Endothelial cell of umbilical vein (primary cell): Measurements from ENCODE around the gene MRPL53. TPM values are rescaled to one million over a fixed set of nuclear protein-coding genes. Genes with fewer than 3 reads are reported as not detected.

ENCODE experiments used
- BruUV-seq: library from RNA; stranded (reverse); fragments of 400-500 nt; replicated peaks from 2 replicates; lab custom pipeline; 2021; lab: Mats Ljungman, UMichigan
- CTCF ChIA-PET: fragments of 300-600, 350-600 bp; sonication (Branson Sonifier 250); formaldehyde crosslinking; loops from one replicate; lab custom pipeline; 2021; ENCODE audit warnings: antibody characterized with exemption, inconsistent platforms; lab: Charles Lee
- POLR2A ChIA-PET: fragments of 300-600, 350-600 bp; sonication (Branson Sonifier 250); formaldehyde crosslinking; loops from one replicate; lab custom pipeline; 2021; ENCODE audit warnings: antibody characterized with exemption, inconsistent platforms; lab: Charles Lee
- DNase-seq: peaks from one replicate; pipeline ENCODE4 v3.0.0-alpha.2; 2011; ENCODE audit warnings: low read depth, low spot score
- FAIRE-seq: peaks from 2 replicates; lab custom pipeline; 2011; peaks lifted over from hg19 to GRCh38; lab: Jason Lieb, UNC
- H2AFZ ChIP-seq: 2 replicates; pipeline ENCODE4 v1.6.0; 2012; ENCODE audit warnings: low read depth, low read length, control low read depth, inconsistent platforms
- H3K27ac ChIP-seq: 2 replicates; pipeline ENCODE4 v1.5.1; 2011; ENCODE audit warnings: low read depth, mild to moderate bottlenecking, control low read depth, low read length, moderate library complexity; ENCODE audit not compliant: insufficient read depth
- H3K27me3 ChIP-seq, 2 experiments: 2 replicates each; pipeline versions ENCODE4 v1.6.0 to v1.6.1; 2011; ENCODE audit warnings: low read length in 2 of 2, mixed read lengths in 1 of 2; ENCODE audit not compliant: control insufficient read depth in 2 of 2, insufficient read depth in 2 of 2
- H3K36me3 ChIP-seq, 2 experiments: 2 replicates in 1 of 2; 3 replicates in 1 of 2; pipeline ENCODE4 v1.5.1; 2011; ENCODE audit warnings: low read length in 2 of 2, mild to moderate bottlenecking in 1 of 2, moderate library complexity in 1 of 2; ENCODE audit not compliant: control insufficient read depth in 2 of 2, insufficient read depth in 2 of 2; ENCODE audit errors: extremely low read depth in 1 of 2
- H3K4me1 ChIP-seq: 3 replicates; pipeline ENCODE4 v1.5.1; 2011; ENCODE audit warnings: mild to moderate bottlenecking, low read length; ENCODE audit not compliant: control insufficient read depth, insufficient read depth; ENCODE audit errors: extremely low read depth
- H3K4me2 ChIP-seq: 2 replicates; pipeline ENCODE4 v1.6.1; 2011; ENCODE audit warnings: low read length, control low read depth, mixed read lengths; ENCODE audit not compliant: insufficient read depth
- H3K4me3 ChIP-seq, 3 experiments: fragments of 200-600 bp in 1 of 3; sonication (generic), shearing (Covaris generic) in 1 of 3; replicated peaks in 1 of 3; 2 replicates each; pipeline ENCODE4 v1.5.1; 2011 to 2016; ENCODE audit warnings: control low read depth in 3 of 3, low read length in 3 of 3, mild to moderate bottlenecking in 2 of 3, inconsistent platforms in 1 of 3, low read depth in 1 of 3, moderate library complexity in 1 of 3; ENCODE audit not compliant: insufficient read depth in 1 of 3
- H3K79me2 ChIP-seq: 2 replicates; pipeline ENCODE4 v1.6.0; 2012; ENCODE audit warnings: low read length, inconsistent platforms; ENCODE audit not compliant: control insufficient read depth, insufficient read depth
- H3K9ac ChIP-seq: replicated peaks from 2 replicates; pipeline ENCODE3; 2011; ENCODE audit warnings: low read length, control low read depth; ENCODE audit not compliant: insufficient read depth; ENCODE audit errors: extremely low read depth
- H3K9me1 ChIP-seq: replicated peaks from 3 replicates; pipeline ENCODE4 v1.6.0; 2011; ENCODE audit warnings: mild to moderate bottlenecking, low read length; ENCODE audit not compliant: control insufficient read depth, insufficient read depth; ENCODE audit errors: extremely low read depth
- H3K9me3 ChIP-seq: replicated peaks from 2 replicates; pipeline ENCODE4 v1.5.1; 2012; ENCODE audit warnings: low read length, inconsistent platforms; ENCODE audit not compliant: control insufficient read depth, insufficient read depth
- H4K20me1 ChIP-seq: replicated peaks from 2 replicates; pipeline ENCODE3; 2011; ENCODE audit warnings: mild to moderate bottlenecking, low read length; ENCODE audit not compliant: control insufficient read depth, insufficient read depth; ENCODE audit errors: extremely low read depth
- EZH2 ChIP-seq: IDR thresholded peaks from 2 replicates; pipeline ENCODE4 v1.6.1; 2012; ENCODE audit warnings: borderline replicate concordance, low read depth, mild to moderate bottlenecking, moderate library complexity, low read length, inconsistent platforms; ENCODE audit not compliant: severe bottlenecking
- FOS ChIP-seq: IDR thresholded peaks from 2 replicates; pipeline ENCODE4 v1.6.1; 2011; ENCODE audit warnings: mild to moderate bottlenecking, low read length, moderate library complexity, borderline replicate concordance; ENCODE audit not compliant: insufficient read depth
- GATA2 ChIP-seq: IDR thresholded peaks from 2 replicates; pipeline ENCODE4 v1.7.0; 2011; ENCODE audit warnings: low read depth, mild to moderate bottlenecking, moderate library complexity, mixed read lengths, low read length; ENCODE audit not compliant: insufficient read length, insufficient read depth
- JUN ChIP-seq: IDR thresholded peaks from 2 replicates; pipeline ENCODE4 v1.6.1; 2011; ENCODE audit warnings: borderline replicate concordance, low read depth; ENCODE audit not compliant: insufficient read length, insufficient read depth
- MYC ChIP-seq: IDR thresholded peaks from one replicate; pipeline ENCODE4 v1.6.1; 2011; ENCODE audit warnings: mild to moderate bottlenecking, low read depth, low read length
- POLR2A ChIP-seq: IDR thresholded peaks from 2 replicates; pipeline ENCODE4 v1.6.1; 2012; ENCODE audit warnings: low read depth, mild to moderate bottlenecking, control low read depth, low read length
- POLR2AphosphoS5 ChIP-seq: IDR thresholded peaks from 2 replicates; pipeline ENCODE4 v1.6.1; 2012; ENCODE audit warnings: low read depth, mild to moderate bottlenecking, control low read depth, low read length, moderate library complexity; ENCODE audit not compliant: insufficient read depth
- dilution Hi-C: fragments of 300-500 bp; cut with MboI; formaldehyde crosslinking; loops from one replicate; pipeline ENCODE4 v1.15.0; 2019; ENCODE audit warnings: low sequenced_read_pairs; ENCODE audit not compliant: extremely low pct_ligation_motif_present
- intact Hi-C: fragments of 100-400 bp; cut with micrococcal nuclease; formaldehyde crosslinking; loops from one replicate; pipeline ENCODE4 v1.10.0; 2022
- polyA plus RNA-seq, 4 experiments: library from polyadenylated mRNA; depleted of rRNA in 3 of 4; stranded (reverse) in 3 of 4; unstranded in 1 of 4; fragments of >200 nt; gene quantifications; 2 replicates each; pipeline versions ENCODE4 v1.2.1 to v1.2.3, GENCODE V29; 2011 to 2012; ENCODE audit warnings: missing spikeins in 1 of 4
- total RNA-seq: library from RNA; stranded (reverse); gene quantifications from 2 replicates; pipeline ENCODE4 v1.2.3, GENCODE V29; 2021
- TF ChIP-seq, protein P1 (sequence below): IDR thresholded peaks from 2 replicates; pipeline ENCODE4 v1.6.1; 2011; ENCODE audit not compliant: insufficient read depth, insufficient read length
- TF ChIP-seq, protein P2 (sequence below), 2 donors: IDR thresholded peaks; 1 replicate in 1 of 2; 2 replicates in 1 of 2; pipeline ENCODE4 v1.5.1; 2011; ENCODE audit warnings: low read length in 2 of 2, mild to moderate bottlenecking in 2 of 2, moderate library complexity in 2 of 2, control low read depth in 1 of 2, inconsistent platforms in 1 of 2, low read depth in 1 of 2; ENCODE audit not compliant: insufficient read depth in 1 of 2; ENCODE audit errors: extremely low read depth in 1 of 2

MRPL53 gene
- total and polyA plus RNA-seq, 2 donors (not counting 3 experiments of a cell fraction or from before 2014, with no cell fraction given): 68.7 to 69.7 TPM

DNA sequence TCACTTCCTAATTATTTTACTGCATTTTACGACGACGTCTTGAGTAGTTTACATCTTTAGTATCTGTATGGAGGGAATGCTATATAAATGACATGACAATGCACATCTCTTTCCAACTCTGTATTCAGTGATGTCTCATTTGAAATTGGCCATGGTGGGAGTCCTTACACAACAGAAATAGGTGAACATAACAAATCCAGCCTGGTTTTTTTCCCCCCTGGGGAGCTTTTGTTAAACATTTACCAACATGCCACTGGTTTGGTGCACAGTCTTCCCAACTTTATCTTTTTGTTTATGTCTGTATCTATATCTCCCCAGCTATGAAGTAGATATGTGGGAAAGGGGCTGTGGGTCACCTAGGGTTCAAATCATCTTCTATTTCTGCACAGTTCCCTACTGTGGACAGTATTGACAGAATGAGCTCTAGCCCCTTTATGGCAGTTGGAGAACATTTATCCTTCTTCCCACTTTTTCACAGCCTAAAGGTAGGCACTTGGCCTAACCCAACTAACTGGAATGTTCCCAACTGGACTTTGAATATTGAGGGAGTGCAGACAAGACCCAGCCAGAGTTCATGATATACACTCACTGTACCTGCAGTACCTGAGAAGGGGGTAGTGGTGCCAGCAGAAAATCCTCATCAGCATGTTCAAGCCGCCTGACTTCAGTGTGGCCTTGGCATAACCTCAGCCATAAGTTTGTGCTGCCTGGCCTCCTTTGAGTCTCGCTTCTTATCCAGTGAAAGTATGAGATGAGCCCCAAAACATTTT, 25.1 kb downstream of the MRPL53 start:
- ChIA-PET CTCF (no interaction called here), POLR2A (no interaction called here)
- H2AFZ ChIP-seq: no peak overlapping the region
- dilution Hi-C loops (no loop called here), intact Hi-C loops (no loop called here)
- no TSS peak for BruUV-seq
- DNase-seq: no peak
- H3K4me2 ChIP-seq: no peak overlapping the region
- no peaks in the 10 kb centered on the region for H3K9me3 ChIP-seq
- H3K9me1 ChIP-seq: no peaks in the 10 kb centered on the region
- peaks cover 12 to 19% of the 10 kb centered on the region in 2 experiments for H3K27me3 ChIP-seq
- H3K9ac ChIP-seq: no peak overlapping the region
- no peak overlapping the region for H3K4me3 ChIP-seq
- H3K4me1 ChIP-seq: peaks cover 7% of the 10 kb centered on the region
- H3K36me3 ChIP-seq: no peaks in the 10 kb centered on the region
- H4K20me1 ChIP-seq: no peaks in the 10 kb centered on the region
- H3K27ac ChIP-seq: no peak overlapping the region
- TF ChIP-seq GATA2 (no peak), FOS (no peak), JUN (no peak), EZH2 (no peak), MYC (no peak), POLR2A (no peak), POLR2AphosphoS5 (no peak)
- TF ChIP-seq, protein P1, sequence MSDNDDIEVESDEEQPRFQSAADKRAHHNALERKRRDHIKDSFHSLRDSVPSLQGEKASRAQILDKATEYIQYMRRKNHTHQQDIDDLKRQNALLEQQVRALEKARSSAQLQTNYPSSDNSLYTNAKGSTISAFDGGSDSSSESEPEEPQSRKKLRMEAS: no peak
- TF ChIP-seq, protein P2, sequence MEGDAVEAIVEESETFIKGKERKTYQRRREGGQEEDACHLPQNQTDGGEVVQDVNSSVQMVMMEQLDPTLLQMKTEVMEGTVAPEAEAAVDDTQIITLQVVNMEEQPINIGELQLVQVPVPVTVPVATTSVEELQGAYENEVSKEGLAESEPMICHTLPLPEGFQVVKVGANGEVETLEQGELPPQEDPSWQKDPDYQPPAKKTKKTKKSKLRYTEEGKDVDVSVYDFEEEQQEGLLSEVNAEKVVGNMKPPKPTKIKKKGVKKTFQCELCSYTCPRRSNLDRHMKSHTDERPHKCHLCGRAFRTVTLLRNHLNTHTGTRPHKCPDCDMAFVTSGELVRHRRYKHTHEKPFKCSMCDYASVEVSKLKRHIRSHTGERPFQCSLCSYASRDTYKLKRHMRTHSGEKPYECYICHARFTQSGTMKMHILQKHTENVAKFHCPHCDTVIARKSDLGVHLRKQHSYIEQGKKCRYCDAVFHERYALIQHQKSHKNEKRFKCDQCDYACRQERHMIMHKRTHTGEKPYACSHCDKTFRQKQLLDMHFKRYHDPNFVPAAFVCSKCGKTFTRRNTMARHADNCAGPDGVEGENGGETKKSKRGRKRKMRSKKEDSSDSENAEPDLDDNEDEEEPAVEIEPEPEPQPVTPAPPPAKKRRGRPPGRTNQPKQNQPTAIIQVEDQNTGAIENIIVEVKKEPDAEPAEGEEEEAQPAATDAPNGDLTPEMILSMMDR (IDR thresholded peaks at IDR 0.05; ENCODE audit: extremely low read depth in 1 of 2, insufficient read depth in 1 of 2, low read depth in 1 of 2, low read length in 2 of 2): no peak
- H3K79me2 ChIP-seq: no peaks in the 10 kb centered on the region
- no peak for FAIRE-seq
